ENCODE results near the gene ZFP36L1. TPM values are rescaled to one million over a fixed set of nuclear protein-coding genes. Genes with fewer than 3 reads are reported as not detected.

The ZFP36L1 gene
- total RNA-seq, 1 experiment from 2014 or later: 240 TPM

DNA sequence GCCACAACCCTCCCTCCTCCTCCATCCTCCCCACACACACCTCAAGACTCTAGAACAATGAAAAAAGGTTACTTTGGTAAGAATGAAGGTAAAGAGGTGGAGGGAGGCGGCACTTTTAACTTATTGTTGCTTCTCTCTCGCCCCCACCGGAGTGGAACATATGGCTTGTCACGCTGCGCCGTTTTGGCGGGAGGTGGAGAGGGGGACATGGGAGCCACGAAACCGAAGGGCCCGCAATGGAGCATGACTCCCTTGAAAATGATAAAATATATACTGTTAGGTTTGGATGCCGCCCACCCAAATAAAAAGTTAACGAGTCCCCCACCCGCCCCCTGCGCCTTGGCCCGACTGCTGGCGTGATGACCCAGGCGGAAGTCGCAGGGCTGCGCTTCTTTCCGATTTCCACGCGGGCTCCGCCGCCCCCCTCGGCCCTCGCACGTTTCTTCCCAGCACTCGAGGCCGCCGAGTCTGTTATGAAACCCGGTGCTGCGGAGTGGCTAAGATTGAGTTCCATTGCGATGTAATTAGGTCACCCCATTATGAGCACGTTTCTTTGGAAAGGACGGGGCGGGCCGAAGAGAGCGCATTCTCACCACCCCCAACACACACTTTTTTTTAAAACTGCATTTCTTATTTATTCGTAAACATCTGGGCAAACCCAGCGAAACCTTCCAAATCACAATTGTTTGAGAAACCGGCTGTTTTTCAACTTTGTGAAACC is 1.4 kb upstream of the ZFP36L1 start:
- intact Hi-C loops (cut with micrococcal nuclease; ENCODE audit: unreplicated experiment): loop anchor here (2.0 kb wide), 1 partner anchor 21 kb away; no protein-coding TSS in a partner anchor
- peak overlapping the region; percentile 81 for H3K27ac Mint-ChIP-seq (ENCODE audit: unreplicated experiment)
- peak; percentile 63 for DNase-seq
- peaks cover 77% of the 10 kb centered on the region for H3K36me3 Mint-ChIP-seq (ENCODE audit: insufficient read depth, unreplicated experiment)
- CTCF ChIA-PET: interaction anchor here (0.7 to 2.2 kb wide), 2 partner anchors 20 to 518 kb away, joined by 3 to 12 read pairs; no protein-coding TSS in a partner anchor
- peaks cover 12% of the 10 kb centered on the region for H3K4me1 Mint-ChIP-seq (ENCODE audit: low read depth, unreplicated experiment)
- no peaks in the 10 kb centered on the region for H3K9me3 Mint-ChIP-seq (ENCODE audit: low read depth, unreplicated experiment)
- peak overlapping the region; percentile 85 for H3K4me3 Mint-ChIP-seq (ENCODE audit: low read depth, unreplicated experiment)
- H3K27me3 Mint-ChIP-seq (ENCODE audit: unreplicated experiment): no peaks in the 10 kb centered on the region
- TF ChIP-seq, protein P1, sequence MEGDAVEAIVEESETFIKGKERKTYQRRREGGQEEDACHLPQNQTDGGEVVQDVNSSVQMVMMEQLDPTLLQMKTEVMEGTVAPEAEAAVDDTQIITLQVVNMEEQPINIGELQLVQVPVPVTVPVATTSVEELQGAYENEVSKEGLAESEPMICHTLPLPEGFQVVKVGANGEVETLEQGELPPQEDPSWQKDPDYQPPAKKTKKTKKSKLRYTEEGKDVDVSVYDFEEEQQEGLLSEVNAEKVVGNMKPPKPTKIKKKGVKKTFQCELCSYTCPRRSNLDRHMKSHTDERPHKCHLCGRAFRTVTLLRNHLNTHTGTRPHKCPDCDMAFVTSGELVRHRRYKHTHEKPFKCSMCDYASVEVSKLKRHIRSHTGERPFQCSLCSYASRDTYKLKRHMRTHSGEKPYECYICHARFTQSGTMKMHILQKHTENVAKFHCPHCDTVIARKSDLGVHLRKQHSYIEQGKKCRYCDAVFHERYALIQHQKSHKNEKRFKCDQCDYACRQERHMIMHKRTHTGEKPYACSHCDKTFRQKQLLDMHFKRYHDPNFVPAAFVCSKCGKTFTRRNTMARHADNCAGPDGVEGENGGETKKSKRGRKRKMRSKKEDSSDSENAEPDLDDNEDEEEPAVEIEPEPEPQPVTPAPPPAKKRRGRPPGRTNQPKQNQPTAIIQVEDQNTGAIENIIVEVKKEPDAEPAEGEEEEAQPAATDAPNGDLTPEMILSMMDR (IDR thresholded peaks at IDR 0.05; ENCODE audit: unreplicated experiment): no peak
- no TSS peak for BruUV-seq (replicated peaks)

DNA sequence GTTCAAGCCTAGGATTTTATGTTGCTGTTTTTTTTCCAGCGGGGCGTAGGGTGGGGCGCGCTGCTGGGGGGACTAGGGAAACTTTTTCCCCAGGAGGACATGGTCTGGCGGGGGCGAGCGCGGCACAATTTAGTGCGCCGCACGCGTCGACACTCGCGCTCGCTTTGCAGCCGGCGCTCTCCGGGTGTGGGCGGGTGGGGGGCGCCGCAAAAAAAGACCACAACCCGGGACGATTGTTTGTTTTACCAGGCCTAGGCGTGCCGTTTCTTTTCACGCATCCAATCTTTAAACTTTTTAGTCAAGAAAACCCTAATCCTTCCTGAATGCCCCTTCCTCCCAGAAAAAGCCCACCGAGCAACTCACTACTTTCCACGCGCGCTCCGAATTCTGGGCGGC is 865 bp upstream of the ZFP36L1 start:
- H3K36me3 Mint-ChIP-seq (ENCODE audit: insufficient read depth, unreplicated experiment): peaks cover 83% of the 10 kb centered on the region
- no peaks in the 10 kb centered on the region for H3K9me3 Mint-ChIP-seq (ENCODE audit: low read depth, unreplicated experiment)
- peaks cover 12% of the 10 kb centered on the region for H3K4me1 Mint-ChIP-seq (ENCODE audit: low read depth, unreplicated experiment)
- intact Hi-C loops (cut with micrococcal nuclease; ENCODE audit: unreplicated experiment): loop anchor here (2.0 kb wide), 1 partner anchor 21 kb away; no protein-coding TSS in a partner anchor
- H3K4me3 Mint-ChIP-seq (ENCODE audit: low read depth, unreplicated experiment): peak overlapping the region; percentile 85
- no peaks in the 10 kb centered on the region for H3K27me3 Mint-ChIP-seq (ENCODE audit: unreplicated experiment)
- TF ChIP-seq, protein P1 (IDR thresholded peaks at IDR 0.05; ENCODE audit: unreplicated experiment): no peak
- no peak for DNase-seq
- CTCF ChIA-PET: interaction anchor here (0.7 to 1.2 kb wide), 2 partner anchors 23 to 28 kb away, joined by 3 to 4 read pairs; no protein-coding TSS in a partner anchor
- TSS peak; percentile 75 for BruUV-seq (replicated peaks)
- H3K27ac Mint-ChIP-seq (ENCODE audit: unreplicated experiment): peak overlapping the region; percentile 81

DNA sequence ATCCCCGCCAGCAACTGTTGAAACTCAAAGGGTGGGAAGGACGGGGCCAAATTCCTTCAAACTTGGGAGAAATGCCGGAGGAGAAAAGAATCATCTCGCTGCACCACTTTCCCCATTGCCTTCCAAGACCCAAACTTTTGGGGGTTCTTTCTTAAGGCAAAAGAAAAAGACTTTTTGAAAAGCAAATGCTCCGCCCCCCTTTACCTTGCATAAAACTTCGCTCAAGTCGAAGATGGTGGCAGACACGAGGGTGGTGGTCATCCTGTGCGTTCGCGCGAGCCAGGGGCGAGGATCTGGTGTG is 239 bp downstream of the ZFP36L1 start:
- H3K4me1 Mint-ChIP-seq (ENCODE audit: low read depth, unreplicated experiment): peaks cover 6% of the 10 kb centered on the region
- no peaks in the 10 kb centered on the region for H3K9me3 Mint-ChIP-seq (ENCODE audit: low read depth, unreplicated experiment)
- intact Hi-C loops (cut with micrococcal nuclease; ENCODE audit: unreplicated experiment): no loop called here
- H3K27me3 Mint-ChIP-seq (ENCODE audit: unreplicated experiment): no peaks in the 10 kb centered on the region
- peaks cover 93% of the 10 kb centered on the region for H3K36me3 Mint-ChIP-seq (ENCODE audit: insufficient read depth, unreplicated experiment)
- H3K27ac Mint-ChIP-seq (ENCODE audit: unreplicated experiment): peak overlapping the region; percentile 81
- CTCF ChIA-PET: interaction anchor here (0.5 to 1.2 kb wide), 15 partner anchors 8 to 1196 kb away, joined by 3 to 12 read pairs (median 5); no protein-coding TSS in a partner anchor
- TF ChIP-seq, protein P1 (IDR thresholded peaks at IDR 0.05; ENCODE audit: unreplicated experiment): no peak
- BruUV-seq (replicated peaks): no TSS peak
- peak overlapping the region; percentile 85 for H3K4me3 Mint-ChIP-seq (ENCODE audit: low read depth, unreplicated experiment)
- no peak for DNase-seq

DNA sequence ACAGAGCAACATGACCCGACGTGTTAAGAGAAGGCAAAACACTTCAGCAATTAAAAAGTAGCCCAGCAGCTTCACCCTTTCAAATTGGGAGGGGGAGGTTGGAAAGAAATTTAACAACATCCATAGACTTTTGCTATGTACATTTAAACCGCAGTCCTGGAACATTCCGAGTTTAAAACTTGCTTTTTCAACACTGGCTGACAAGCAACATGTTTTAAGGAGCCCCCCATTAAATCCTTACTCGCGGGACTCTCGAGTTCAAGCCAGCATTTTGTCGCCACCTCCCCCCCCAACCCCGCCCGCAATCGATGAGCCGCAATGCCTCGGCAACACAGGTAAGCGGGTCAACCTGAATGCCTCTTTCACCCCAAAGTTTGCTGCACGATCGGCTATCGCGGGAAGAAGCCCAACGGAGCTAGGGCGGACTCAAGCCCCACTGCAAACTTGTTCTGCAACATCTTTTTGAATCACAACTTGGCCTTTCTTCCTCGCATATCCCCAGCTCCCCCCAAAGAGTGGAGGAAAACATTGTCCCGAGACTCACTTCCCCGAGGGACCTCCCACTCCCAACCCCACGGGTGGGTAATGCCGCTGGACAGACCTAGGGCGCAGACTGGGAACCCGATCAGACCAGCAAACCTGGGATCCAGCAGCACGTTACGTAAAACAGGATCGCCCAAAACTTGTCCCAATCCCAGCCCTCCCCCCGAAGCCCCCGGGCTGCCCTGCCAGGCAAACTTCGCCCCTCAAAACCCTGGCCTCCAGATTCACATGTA is 777 bp downstream of the ZFP36L1 start:
- intact Hi-C loops (cut with micrococcal nuclease; ENCODE audit: unreplicated experiment): no loop called here
- peak; percentile 26 for DNase-seq
- CTCF ChIA-PET: interaction anchor here (0.5 to 1.4 kb wide), 8 partner anchors 8 to 877 kb away, joined by 3 to 6 read pairs (median 4); no protein-coding TSS in a partner anchor
- Mint-ChIP-seq H3K36me3 (ENCODE audit: insufficient read depth, unreplicated experiment) (peaks cover 94% of the 10 kb centered on the region), H3K9me3 (ENCODE audit: low read depth, unreplicated experiment) (no peaks in the 10 kb centered on the region), H3K27ac (ENCODE audit: unreplicated experiment) (peak overlapping the region; percentile 81), H3K27me3 (ENCODE audit: unreplicated experiment) (no peaks in the 10 kb centered on the region), H3K4me3 (ENCODE audit: low read depth, unreplicated experiment) (peak overlapping the region; percentile 85), H3K4me1 (ENCODE audit: low read depth, unreplicated experiment) (peaks cover 4% of the 10 kb centered on the region)
- TF ChIP-seq, protein P1 (IDR thresholded peaks at IDR 0.05; ENCODE audit: unreplicated experiment): no peak
- BruUV-seq (replicated peaks): TSS peak; percentile 11

Data from Calu3 (cell line).